Panc1 (cell line): ENCODE measurements around the gene SCARB2. TPM values are rescaled to one million over a fixed set of nuclear protein-coding genes. Genes with fewer than 3 reads are reported as not detected.
A peak's percentile ranks its signal among the peaks of the same experiment; 100 is the strongest.

Source experiments
- ATAC-seq: fragments of 200-7000 bp; cut with Tn5 transposase; 2 replicates; pipeline ENCODE4 v1.9.1; 2020; ENCODE audit warnings: mild to moderate bottlenecking, moderate library complexity
- BruUV-seq: library from RNA; stranded (reverse); fragments of 400-500 nt; replicated peaks from 2 replicates; lab custom pipeline; 2021; lab: Mats Ljungman, UMichigan
- CTCF ChIA-PET: fragments of 300-600 bp; sonication (Branson Sonifier 250); formaldehyde crosslinking; loops from one replicate; lab custom pipeline; 2022; ENCODE audit warnings: antibody characterized with exemption; lab: Charles Lee
- POLR2A ChIA-PET: fragments of 300-600 bp; sonication (Branson Sonifier 250); formaldehyde crosslinking; loops from one replicate; lab custom pipeline; 2022; ENCODE audit warnings: antibody characterized with exemption; lab: Charles Lee
- DNase-seq: peaks from one replicate; pipeline ENCODE4 v3.0.0-alpha.2; 2010; ENCODE audit warnings: low read depth, low spot score
- H3K27ac ChIP-seq: 2 replicates; pipeline ENCODE4 v1.5.1; 2011; ENCODE audit warnings: mild to moderate bottlenecking, low read length, inconsistent platforms
- H3K27me3 ChIP-seq: fragments of 200-500 bp; sonication (Bioruptor generic); 2 replicates; pipeline ENCODE4 v1.6.0; 2014; ENCODE audit warnings: low read length, inconsistent platforms; ENCODE audit not compliant: control insufficient read depth, insufficient read depth
- H3K36me3 ChIP-seq: fragments of 200-500 bp; sonication (Bioruptor generic); 2 replicates; pipeline ENCODE4 v1.5.1; 2014; ENCODE audit warnings: inconsistent platforms, mild to moderate bottlenecking, low read length, moderate library complexity; ENCODE audit not compliant: control insufficient read depth, insufficient read depth
- H3K4me1 ChIP-seq: 2 replicates; pipeline ENCODE4 v1.5.1; 2011; ENCODE audit warnings: inconsistent platforms, mild to moderate bottlenecking, low read length, moderate library complexity; ENCODE audit not compliant: control insufficient read depth, insufficient read depth
- H3K4me3 ChIP-seq, 2 experiments: 2 replicates each; pipeline ENCODE4 v1.5.1; 2011 to 2012; ENCODE audit warnings: low read depth in 2 of 2, low read length in 2 of 2, mild to moderate bottlenecking in 2 of 2, inconsistent platforms in 1 of 2, moderate library complexity in 1 of 2
- H3K9me3 ChIP-seq: fragments of 200-500 bp; sonication (Bioruptor generic); 2 replicates; pipeline ENCODE4 v1.5.1; 2014; ENCODE audit warnings: low read depth, mild to moderate bottlenecking, inconsistent platforms, low read length, moderate library complexity; ENCODE audit not compliant: control insufficient read depth, insufficient read depth
- CTCF ChIP-seq: fragments of 450-650 bp; IDR thresholded peaks from 2 replicates; pipeline ENCODE4 v1.5.1; 2017; ENCODE audit warnings: mild to moderate bottlenecking
- POLR2AphosphoS5 ChIP-seq: IDR thresholded peaks from 2 replicates; pipeline ENCODE4 v1.6.1; 2012; ENCODE audit warnings: mild to moderate bottlenecking, low read depth, low read length, moderate library complexity
- REST ChIP-seq, 2 experiments: IDR thresholded peaks; 2 replicates each; pipeline ENCODE4 v1.6.1; 2011 to 2012; ENCODE audit warnings: low read depth in 2 of 2, control low read depth in 1 of 2, low read length in 1 of 2, mild to moderate bottlenecking in 1 of 2, moderate library complexity in 1 of 2; ENCODE audit not compliant: insufficient read depth in 1 of 2
- SIN3A ChIP-seq: IDR thresholded peaks from 2 replicates; pipeline ENCODE4 v1.6.1; 2012; ENCODE audit warnings: low read depth, mild to moderate bottlenecking, low read length, moderate library complexity, borderline replicate concordance; ENCODE audit not compliant: insufficient read depth
- TCF7L2 ChIP-seq: IDR thresholded peaks from 2 replicates; pipeline ENCODE4 v1.6.1; 2011; ENCODE audit warnings: mild to moderate bottlenecking, low read depth, low read length, inconsistent platforms
- in situ Hi-C: cut with HindIII; loops from 2 replicates; pipeline ENCODE4 v1.10.0; 2016; ENCODE audit warnings: low sequenced_read_pairs, low pct_unique_long_range_greater_than_20kb
- intact Hi-C: fragments of 100-400 bp; cut with micrococcal nuclease; formaldehyde crosslinking; loops from one replicate; pipeline ENCODE4 v1.10.0; 2022; ENCODE audit not compliant: unreplicated experiment
- total RNA-seq: library from RNA; stranded (reverse); gene quantifications from one replicate; pipeline ENCODE4 v1.2.1, GENCODE V29; 2021; ENCODE audit not compliant: unreplicated experiment

The SCARB2 gene
- total RNA-seq, 1 experiment from 2014 or later, result 59.4 TPM

- Histone ChIP-seq H3K36me3 (no peaks in the 10 kb centered on the region), H3K9me3 (no peaks in the 10 kb centered on the region), H3K4me3 (peak overlapping the region in 1 of 2 experiments; percentile 23; a peak in 2 of 4 replicates), H3K4me1 (peaks cover 30% of the 10 kb centered on the region), H3K27me3 (no peaks in the 10 kb centered on the region), H3K27ac (peak overlapping the region; percentile 77)
- no TSS peak for BruUV-seq
- CTCF ChIA-PET, result no interaction called here
- DNase-seq (no peak), ATAC-seq (peak; percentile 82)
- intact Hi-C loops (no loop called here), in situ Hi-C loops (no loop called here)
- TF ChIP-seq POLR2AphosphoS5 (no peak), REST (IDR thresholded peaks at IDR 0.05; ENCODE audit: insufficient read depth in 1 of 2, low read depth in 2 of 2, low read length in 1 of 2) (no peak), TCF7L2 (no peak), CTCF (no peak), SIN3A (no peak)
- POLR2A ChIA-PET, result no interaction called here
These were observed 5.4 kb downstream of the SCARB2 start for GRCh38 chr4:76208005-76208765.

- ChIA-PET CTCF (no interaction called here), POLR2A (no interaction called here)
- H3K4me1 ChIP-seq, result peaks cover 30% of the 10 kb centered on the region
- BruUV-seq, result no TSS peak
- intact Hi-C loops (no loop called here), in situ Hi-C loops (no loop called here)
- H3K27ac ChIP-seq, result no peak overlapping the region
- DNase-seq (no peak), ATAC-seq (no peak)
- H3K4me3 ChIP-seq, result no peak overlapping the region
- no peaks in the 10 kb centered on the region for H3K36me3 ChIP-seq
- no peaks in the 10 kb centered on the region for H3K9me3 ChIP-seq
- no peak for TF ChIP-seq POLR2AphosphoS5
- no peak for TF ChIP-seq TCF7L2
- no peak for TF ChIP-seq CTCF
- TF ChIP-seq REST (IDR thresholded peaks at IDR 0.05; ENCODE audit: insufficient read depth in 1 of 2, low read depth in 2 of 2, low read length in 1 of 2), result no peak
- no peaks in the 10 kb centered on the region for H3K27me3 ChIP-seq
These were observed 6.1 kb downstream of the SCARB2 start for GRCh38 chr4:76207549-76207948.
